NCI-H82 treated with DMSO at 0.1 percent for 48 hours (cell line): Measurements from ENCODE around the gene ARHGAP35.

ENCODE experiments used
- DNase-seq: peaks from one replicate; lab custom pipeline; 2025; ENCODE audit not compliant: unreplicated experiment; lab: John Stamatoyannopoulos, UW

The ARHGAP35 gene

GRCh38 chr19:46901701-46902401 lies 41.1 kb downstream of the ARHGAP35 start:
- no peak for DNase-seq

- no peak for DNase-seq
Observed at GRCh38 chr19:46902402-46902766, 41.6 kb downstream of the ARHGAP35 start.

GRCh38 chr19:46903458-46903857 lies 42.7 kb downstream of the ARHGAP35 start:
- DNase-seq = no peak

- DNase-seq = no peak
Observed at GRCh38 chr19:46904114-46905060, 43.6 kb downstream of the ARHGAP35 start.

GRCh38 chr19:46906221-46906620 lies 45.4 kb downstream of the ARHGAP35 start:
- no peak for DNase-seq

GRCh38 chr19:46907880-46908279 lies 47.1 kb downstream of the ARHGAP35 start:
- no peak for DNase-seq

- no peak for DNase-seq
Observed at GRCh38 chr19:46909356-46909755, 48.6 kb downstream of the ARHGAP35 start.
